GM18507 (cell line): ENCODE results near the gene MADD.
A peak's percentile ranks its signal among the peaks of the same experiment; 100 is the strongest.

Experiments
- DNase-seq: peaks from one replicate; pipeline ENCODE4 v3.0.0; 2011; ENCODE audit warnings: low read depth; ENCODE audit not compliant: insufficient read length; ENCODE audit errors: extremely low spot score
- FAIRE-seq: peaks from 2 replicates; lab custom pipeline; 2011; peaks lifted over from hg19 to GRCh38; lab: Jason Lieb, UNC

MADD gene

DNA sequence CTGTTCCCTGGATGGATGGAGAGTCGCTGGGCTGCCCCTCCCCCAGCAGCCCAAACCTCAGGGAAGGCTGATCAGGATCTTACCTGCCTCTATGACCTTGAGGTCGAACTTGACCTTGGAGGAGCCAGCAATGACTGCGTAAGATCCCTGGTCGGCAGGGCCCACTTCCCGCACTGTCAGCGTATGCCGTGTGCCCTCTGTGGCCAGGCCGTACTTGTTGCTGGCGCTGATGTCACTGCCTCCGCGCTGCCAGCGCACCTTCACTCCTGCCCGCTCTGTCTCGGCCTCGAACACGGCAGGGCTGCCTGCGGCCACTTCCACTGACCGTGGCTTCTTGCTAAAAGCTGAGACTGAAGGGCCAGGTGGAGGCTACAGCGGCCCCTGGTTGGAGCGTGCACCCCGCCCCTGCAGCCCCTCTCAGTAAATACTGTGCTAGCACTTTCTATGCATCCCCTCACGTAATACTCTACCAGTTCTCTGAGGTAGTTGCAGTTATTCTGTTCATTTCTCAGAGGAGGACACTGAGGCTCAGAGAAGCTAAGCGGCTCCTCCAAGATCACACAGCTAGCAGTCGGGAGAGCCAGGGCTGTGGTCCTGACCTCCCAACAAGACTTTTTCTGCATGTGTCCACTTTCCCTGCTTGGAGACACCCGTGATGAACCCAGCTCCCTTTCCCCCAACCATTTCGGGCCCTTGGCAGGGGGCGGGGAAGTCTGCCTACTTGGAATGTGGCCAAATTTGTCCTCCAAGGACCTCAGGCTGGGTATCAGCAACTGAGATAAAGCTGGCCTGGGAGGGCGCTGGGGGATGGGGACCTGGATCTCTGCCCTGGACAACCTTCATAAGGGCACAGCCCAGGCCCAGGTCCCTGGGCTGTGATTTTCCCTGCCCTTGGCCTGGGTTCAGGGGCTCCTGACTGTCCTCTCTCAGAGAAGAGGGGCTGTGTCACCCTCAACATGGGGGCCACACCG lies 81.5 kb downstream of the MADD start:
- no peak for DNase-seq
- no peak for FAIRE-seq

DNA sequence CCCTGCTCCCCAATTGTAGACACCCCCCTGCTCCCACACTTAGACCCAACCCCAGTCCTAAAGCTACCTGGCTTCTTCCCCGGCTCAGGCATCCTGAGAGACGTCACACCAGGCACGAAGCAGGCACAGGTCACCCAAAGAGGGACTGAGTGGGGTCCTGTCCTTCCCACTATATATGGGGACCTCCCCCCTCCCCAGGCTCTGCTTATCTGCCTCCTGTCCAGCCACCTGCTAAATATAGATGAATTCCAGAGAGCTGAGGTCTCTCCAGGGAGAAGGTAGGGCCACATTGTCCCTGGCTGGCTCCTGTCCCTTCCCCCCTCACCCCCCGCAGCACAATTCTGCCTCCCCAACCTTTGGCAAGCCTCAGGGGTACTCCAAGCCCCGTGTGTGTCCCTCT lies 82.6 kb downstream of the MADD start, which contains the start of gene MYBPC3:
Gene MYBPC3, minus strand, starts transcription at position 147 of the 400 bp plus-strand sequence. Its CDS starts 55 bp downstream, at position 92.
- DNase-seq (no peak), FAIRE-seq (no peak)

- FAIRE-seq (no peak), DNase-seq (no peak)
These were observed 84.2 kb downstream of the MADD start for GRCh38 chr11:47353978-47354774.

GRCh38 chr11:47354913-47355282 lies 85.0 kb downstream of the MADD start:
- DNase-seq (no peak), FAIRE-seq (no peak)

- FAIRE-seq (no peak), DNase-seq (no peak)
These were observed 85.6 kb downstream of the MADD start for GRCh38 chr11:47355283-47356128.

GRCh38 chr11:47356129-47356997 lies 86.4 kb downstream of the MADD start:
- DNase-seq (no peak), FAIRE-seq (no peak)

DNA sequence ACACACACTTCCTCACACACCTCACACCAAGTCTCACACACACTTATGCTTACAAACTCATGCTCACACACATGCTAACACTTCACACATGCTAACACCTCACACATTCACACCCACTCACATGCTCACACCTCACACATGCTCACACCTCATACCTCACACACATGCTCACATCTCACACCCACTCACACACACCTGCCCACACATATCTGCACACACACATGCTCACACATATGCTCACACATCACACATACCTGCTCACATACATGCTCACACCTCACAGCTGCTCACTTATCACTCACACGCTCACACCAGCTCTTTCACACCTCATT lies 87.0 kb downstream of the MADD start:
- no peak for FAIRE-seq
- no peak for DNase-seq

- no peak for FAIRE-seq
- no peak for DNase-seq
These were observed 88.2 kb downstream of the MADD start for GRCh38 chr11:47357985-47358730.

DNA sequence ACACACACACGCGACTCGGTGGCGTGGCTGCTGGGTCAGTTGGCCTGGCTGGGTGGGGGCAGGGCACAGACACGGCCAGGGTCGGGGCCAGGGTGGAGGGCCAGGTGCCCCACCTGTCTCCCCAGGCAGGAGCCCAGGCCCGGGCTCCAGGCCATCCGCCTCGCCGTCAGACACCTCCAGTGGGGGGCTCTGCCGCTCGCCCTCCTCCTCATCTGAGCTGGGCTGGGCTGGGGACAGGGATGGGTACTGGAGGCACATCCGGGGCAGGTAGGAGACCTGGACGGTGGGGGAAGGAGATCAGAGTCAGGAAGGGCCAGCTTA lies 88.8 kb downstream of the MADD start:
- DNase-seq = no peak
- FAIRE-seq = no peak

GRCh38 chr11:47359162-47359561 lies 89.2 kb downstream of the MADD start:
- FAIRE-seq (no peak), DNase-seq (no peak)

DNA sequence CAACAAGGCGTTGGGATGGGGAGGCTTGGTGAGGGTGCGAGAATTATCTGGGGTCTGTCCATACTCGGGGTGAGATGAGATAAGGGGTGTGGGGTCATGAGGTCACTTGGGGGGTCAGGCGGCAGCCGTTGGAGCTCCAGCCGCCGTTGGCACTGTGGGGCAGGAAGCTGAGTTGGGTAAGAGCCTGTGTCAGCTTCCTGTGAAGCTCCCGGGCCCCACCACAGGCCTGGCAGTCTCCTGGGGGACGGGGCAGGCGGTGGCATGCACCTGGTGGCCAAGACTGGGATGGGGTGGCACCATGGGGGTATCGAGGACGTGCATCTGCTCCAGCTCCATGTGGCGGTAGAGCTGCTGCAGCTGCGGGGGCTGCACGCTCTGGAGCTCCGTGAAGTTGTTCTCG lies 89.7 kb downstream of the MADD start:
- FAIRE-seq = no peak

GRCh38 chr11:47360341-47360740 lies 90.4 kb downstream of the MADD start:
- FAIRE-seq (no peak), DNase-seq (no peak)

More for the DNA sequence above, 89.7 kb downstream of the MADD start:
- DNase-seq = no peak

DNA sequence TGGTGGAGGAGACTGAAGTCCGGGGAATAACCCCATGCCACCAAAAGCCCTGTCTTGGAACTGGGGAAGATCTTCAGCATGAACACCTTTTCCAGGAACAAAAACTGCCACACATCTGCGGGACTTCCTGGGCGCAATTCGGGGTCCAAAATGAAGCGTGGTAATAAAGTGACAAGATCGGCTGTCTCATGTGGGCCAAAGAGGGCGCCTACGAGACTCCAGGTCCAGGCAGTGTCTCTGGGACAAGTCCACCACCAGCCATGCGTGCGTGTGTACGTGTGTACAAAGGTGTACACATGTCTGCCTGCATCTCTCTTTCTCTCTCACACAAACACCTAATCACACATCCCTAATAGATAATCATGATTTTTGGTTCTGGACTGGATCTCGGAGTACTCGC lies 91.5 kb downstream of the MADD start:
- FAIRE-seq (no peak), DNase-seq (no peak)

GRCh38 chr11:47366020-47366490 lies 96.1 kb downstream of the MADD start:
- no peak for FAIRE-seq
- no peak for DNase-seq

GRCh38 chr11:47369676-47370075 lies 99.7 kb downstream of the MADD start:
- DNase-seq (no peak), FAIRE-seq (no peak)

GRCh38 chr11:47372422-47372821 lies 102.5 kb downstream of the MADD start:
- DNase-seq (no peak), FAIRE-seq (no peak)

DNA sequence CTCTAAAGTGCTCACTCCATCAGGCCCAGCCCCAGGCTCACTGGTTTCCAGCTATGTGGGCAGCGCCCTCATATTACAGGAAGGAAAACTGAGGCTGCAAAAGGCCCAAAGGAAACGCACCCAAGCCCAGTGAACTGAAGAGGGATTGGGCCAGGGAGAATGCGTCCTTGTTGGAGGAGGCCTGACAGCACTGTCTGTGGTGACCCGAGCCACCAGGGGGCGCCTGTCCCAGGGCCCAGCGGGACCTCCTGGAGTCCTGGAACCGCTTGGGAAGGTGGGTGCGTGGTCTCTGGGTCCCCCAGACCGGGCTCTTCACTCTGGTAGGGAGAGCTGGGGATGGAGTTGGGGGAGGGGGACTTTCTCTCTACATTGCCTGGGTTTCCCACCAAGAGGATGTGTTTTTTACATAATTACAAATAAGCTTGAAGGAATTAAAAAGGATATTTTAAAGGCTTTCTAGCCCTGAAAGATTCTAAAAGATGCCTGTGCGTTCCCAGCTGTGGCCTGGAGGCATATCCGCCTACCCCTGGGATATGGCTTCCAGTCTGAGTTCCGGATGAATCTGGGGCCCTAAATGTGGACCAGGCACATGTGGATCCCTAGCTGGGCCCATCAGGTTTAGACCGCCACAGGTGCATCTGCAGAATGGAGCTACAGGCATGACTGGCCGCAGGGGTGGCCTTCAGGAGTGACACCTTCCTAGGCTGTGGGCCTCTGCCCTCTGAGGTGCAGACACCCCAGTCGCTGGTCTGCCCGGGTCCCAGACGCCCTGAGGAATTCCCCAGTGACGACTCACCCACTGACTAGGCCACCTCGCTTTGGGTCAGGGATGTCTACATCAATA lies 104.2 kb downstream of the MADD start:
- DNase-seq (peak; percentile 65), FAIRE-seq (peak; percentile 57)

- no peak for DNase-seq
- FAIRE-seq = no peak
These were observed 104.7 kb downstream of the MADD start for GRCh38 chr11:47374720-47375019.
